Neural cell (in vitro differentiated cells): Measurements from ENCODE around the gene PI4K2B. TPM values are rescaled to one million over a fixed set of nuclear protein-coding genes. Genes with fewer than 3 reads are reported as not detected.

Experiments used
- H2AFZ ChIP-seq: fragments of 200-600, 300-800 bp; sonication (generic), shearing (Covaris generic); 2 replicates; pipeline ENCODE4 v1.6.0; 2014; ENCODE audit warnings: low read depth, mild to moderate bottlenecking, antibody characterized with exemption, low read length, moderate library complexity
- H3F3A ChIP-seq: fragments of 200-600 bp; shearing (Covaris generic); 2 replicates; pipeline ENCODE4 v1.6.1; 2016; ENCODE audit warnings: mild to moderate bottlenecking, moderate library complexity, mixed read lengths, antibody characterized with exemption, low read length; ENCODE audit not compliant: insufficient read depth, poor library complexity, severe bottlenecking
- H3K27ac ChIP-seq: fragments of 200-600, 300-800 bp; sonication (generic), shearing (Covaris generic); 2 replicates; pipeline ENCODE4 v1.5.1; 2014; ENCODE audit warnings: mild to moderate bottlenecking, low read length, moderate library complexity
- H3K27me3 ChIP-seq: fragments of 300-800, 200-600 bp; sonication (generic), shearing (Covaris generic); 2 replicates; pipeline ENCODE4 v1.6.0; 2014; ENCODE audit warnings: mild to moderate bottlenecking, low read depth, low read length, moderate library complexity; ENCODE audit not compliant: insufficient read depth
- H3K36me3 ChIP-seq: fragments of 300-800, 200-600 bp; sonication (generic), shearing (Covaris generic); 2 replicates; pipeline ENCODE4 v1.5.1; 2014; ENCODE audit warnings: mild to moderate bottlenecking, antibody characterized with exemption, low read length, moderate library complexity; ENCODE audit not compliant: insufficient read depth
- H3K4me2 ChIP-seq: fragments of 300-800, 200-600 bp; sonication (generic), shearing (Covaris generic); 2 replicates; pipeline ENCODE4 v1.6.0; 2014; ENCODE audit warnings: mild to moderate bottlenecking, low read length
- H3K4me3 ChIP-seq: fragments of 300-800, 200-600 bp; sonication (generic), shearing (Covaris generic); 2 replicates; pipeline ENCODE4 v1.5.1; 2014; ENCODE audit warnings: mild to moderate bottlenecking, low read length, moderate library complexity
- H3K79me2 ChIP-seq: fragments of 200-600 bp; shearing (Covaris generic); replicated peaks from 2 replicates; pipeline ENCODE4 v1.6.0; 2014; ENCODE audit warnings: mild to moderate bottlenecking, low read length, moderate library complexity; ENCODE audit not compliant: insufficient read depth
- H3K9ac ChIP-seq: fragments of 300-800, 200-600 bp; sonication (generic), shearing (Covaris generic); 2 replicates; pipeline ENCODE4 v1.6.1; 2016; ENCODE audit warnings: mild to moderate bottlenecking, low read length, mixed read lengths
- H3K9me2 ChIP-seq: fragments of 200-600 bp; shearing (Covaris generic); 2 replicates; pipeline ENCODE4 v1.6.1; 2016; ENCODE audit warnings: mild to moderate bottlenecking, low read length, mixed read lengths; ENCODE audit not compliant: insufficient read depth
- H3K9me3 ChIP-seq: fragments of 200-600, 300-800 bp; sonication (generic), shearing (Covaris generic); 2 replicates; pipeline ENCODE4 v1.6.1; 2016; ENCODE audit warnings: mild to moderate bottlenecking, mixed run types, low read length, moderate library complexity, mixed read lengths
- H4K20me1 ChIP-seq: fragments of 200-600 bp; shearing (Covaris generic); 2 replicates; pipeline ENCODE4 v1.6.1; 2016; ENCODE audit warnings: mild to moderate bottlenecking, mixed run types; ENCODE audit not compliant: insufficient read depth
- CTCF ChIP-seq: fragments of 450-650 bp; IDR thresholded peaks from 2 replicates; pipeline ENCODE4 v1.5.1; 2014; ENCODE audit warnings: antibody characterized with exemption, mild to moderate bottlenecking, moderate library complexity; ENCODE audit not compliant: poor library complexity, severe bottlenecking
- EP300 ChIP-seq: fragments of 450-650 bp; conservative IDR thresholded peaks from 2 replicates; pipeline ENCODE4 v1.6.1; 2014; ENCODE audit warnings: antibody characterized with exemption, mild to moderate bottlenecking, moderate library complexity; ENCODE audit not compliant: poor library complexity, severe bottlenecking
- EZH2 ChIP-seq: fragments of 200-600, 300-800 bp; shearing (Covaris generic), sonication (generic); IDR thresholded peaks from 2 replicates; pipeline ENCODE4 v1.6.1; 2014; ENCODE audit warnings: antibody characterized with exemption, low read length, borderline replicate concordance, mild to moderate bottlenecking; ENCODE audit not compliant: insufficient read depth, poor library complexity, severe bottlenecking
- MXI1 ChIP-seq: fragments of 450-650 bp; conservative IDR thresholded peaks from 2 replicates; pipeline ENCODE4 v1.6.1; 2014; ENCODE audit warnings: antibody characterized with exemption, mild to moderate bottlenecking; ENCODE audit not compliant: poor library complexity, severe bottlenecking
- POLR2AphosphoS5 ChIP-seq: IDR thresholded peaks from 2 replicates; pipeline ENCODE4 v1.6.1; 2012
- RAD21 ChIP-seq: fragments of 450-650 bp; conservative IDR thresholded peaks from 2 replicates; pipeline ENCODE4 v1.6.1; 2014; ENCODE audit warnings: antibody characterized with exemption, mild to moderate bottlenecking, moderate library complexity
- REST ChIP-seq: IDR thresholded peaks from 2 replicates; pipeline ENCODE4 v1.6.1; 2012; ENCODE audit warnings: borderline replicate concordance
- SMC3 ChIP-seq: fragments of 450-650 bp; conservative IDR thresholded peaks from 2 replicates; pipeline ENCODE4 v1.6.1; 2014; ENCODE audit warnings: antibody characterized with exemption, mild to moderate bottlenecking, moderate library complexity; ENCODE audit not compliant: poor library complexity
- TAF1 ChIP-seq: IDR thresholded peaks from 2 replicates; pipeline ENCODE4 v1.6.1; 2012; ENCODE audit warnings: low read depth
- polyA plus RNA-seq: library from polyadenylated mRNA; depleted of rRNA; stranded (reverse); fragments of >200 nt; gene quantifications from 2 replicates; pipeline ENCODE4 v1.2.3, GENCODE V29; 2014

PI4K2B gene
- polyA plus RNA-seq, 1 donor from 2014 or later, result 10.0 TPM

- H3K36me3 ChIP-seq, result no peaks in the 10 kb centered on the region
Measured at GRCh38 chr4:25190407-25190806, 43.4 kb upstream of the PI4K2B start.

GRCh38 chr4:25198713-25199112 lies 35.1 kb upstream of the PI4K2B start:
- H3K4me2 ChIP-seq, result no peak overlapping the region
- H3K9me3 ChIP-seq, result no peaks in the 10 kb centered on the region
- no peaks in the 10 kb centered on the region for H3K27me3 ChIP-seq
- H2AFZ ChIP-seq, result no peak overlapping the region
- no peaks in the 10 kb centered on the region for H3F3A ChIP-seq
- no peaks in the 10 kb centered on the region for H3K79me2 ChIP-seq
- no peaks in the 10 kb centered on the region for H3K36me3 ChIP-seq
- H3K9ac ChIP-seq, result no peak overlapping the region
- no peaks in the 10 kb centered on the region for H3K9me2 ChIP-seq
- no peak for TF ChIP-seq EP300
- TF ChIP-seq REST, result no peak
- H3K27ac ChIP-seq, result no peak overlapping the region
- no peak overlapping the region for H3K4me3 ChIP-seq
- no peaks in the 10 kb centered on the region for H4K20me1 ChIP-seq

More at GRCh38 chr4:25190407-25190806, 43.4 kb upstream of the PI4K2B start:
- TF ChIP-seq EP300, result no peak
- TF ChIP-seq TAF1, result no peak
- no peak for TF ChIP-seq POLR2AphosphoS5
- Histone ChIP-seq H3K79me2 (no peaks in the 10 kb centered on the region), H3K9ac (no peak overlapping the region), H2AFZ (no peak overlapping the region), H3K9me3 (no peaks in the 10 kb centered on the region), H3K9me2 (no peaks in the 10 kb centered on the region), H3F3A (no peaks in the 10 kb centered on the region), H3K27ac (no peak overlapping the region), H3K27me3 (no peaks in the 10 kb centered on the region), H3K4me3 (no peak overlapping the region), H4K20me1 (no peaks in the 10 kb centered on the region), H3K4me2 (no peak overlapping the region)

- Histone ChIP-seq H2AFZ (no peak overlapping the region), H3F3A (no peaks in the 10 kb centered on the region), H3K9me3 (no peaks in the 10 kb centered on the region), H3K27ac (no peak overlapping the region), H3K4me3 (no peak overlapping the region), H3K4me2 (no peak overlapping the region), H3K27me3 (no peaks in the 10 kb centered on the region), H3K9ac (no peak overlapping the region), H3K36me3 (no peaks in the 10 kb centered on the region), H3K9me2 (no peaks in the 10 kb centered on the region), H4K20me1 (no peaks in the 10 kb centered on the region), H3K79me2 (no peaks in the 10 kb centered on the region)
- no peak for TF ChIP-seq EZH2
Measured at GRCh38 chr4:25207997-25208396, 25.8 kb upstream of the PI4K2B start.

GRCh38 chr4:25209702-25210101 lies 24.1 kb upstream of the PI4K2B start:
- Histone ChIP-seq H3K4me2 (no peak overlapping the region), H3K9me2 (no peaks in the 10 kb centered on the region), H3K4me3 (no peak overlapping the region), H3K9ac (no peak overlapping the region), H2AFZ (no peak overlapping the region), H4K20me1 (no peaks in the 10 kb centered on the region), H3K9me3 (no peaks in the 10 kb centered on the region), H3F3A (no peaks in the 10 kb centered on the region), H3K36me3 (no peaks in the 10 kb centered on the region), H3K27ac (no peak overlapping the region), H3K79me2 (no peaks in the 10 kb centered on the region), H3K27me3 (no peaks in the 10 kb centered on the region)
- TF ChIP-seq SMC3 (no peak), RAD21 (no peak), TAF1 (no peak), REST (no peak), MXI1 (no peak), CTCF (no peak), EZH2 (no peak), POLR2AphosphoS5 (no peak), EP300 (no peak)
